ENCODE measurements around the gene NF1.

DNA sequence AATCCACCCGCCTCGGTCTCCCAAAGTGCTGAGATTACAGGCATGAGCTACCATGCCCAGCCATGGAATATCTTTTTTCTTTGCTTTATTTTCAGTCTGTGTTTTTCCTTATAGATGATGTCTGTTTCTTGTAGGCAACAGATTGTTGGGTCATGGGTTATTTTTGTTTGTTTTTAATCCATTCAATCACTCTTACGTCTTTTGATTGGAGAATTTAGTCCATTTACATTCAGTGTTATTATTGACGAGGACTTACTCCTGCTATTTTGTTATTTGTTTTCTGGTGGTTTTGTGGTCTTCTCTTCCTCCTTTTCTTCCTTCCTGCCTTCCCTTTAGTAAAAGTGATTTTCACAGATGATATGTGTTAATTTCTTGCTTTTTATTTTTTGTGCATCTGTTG, 146.3 kb downstream of the NF1 start:
- TF ChIP-seq POLR2A (IDR thresholded peaks at IDR 0.05; ENCODE audit: low read length) = no peak
- no peak for TF ChIP-seq POLR2AphosphoS2 (conservative IDR thresholded peaks at IDR 0.05; ENCODE audit: low read length)
- TF ChIP-seq, protein P1, sequence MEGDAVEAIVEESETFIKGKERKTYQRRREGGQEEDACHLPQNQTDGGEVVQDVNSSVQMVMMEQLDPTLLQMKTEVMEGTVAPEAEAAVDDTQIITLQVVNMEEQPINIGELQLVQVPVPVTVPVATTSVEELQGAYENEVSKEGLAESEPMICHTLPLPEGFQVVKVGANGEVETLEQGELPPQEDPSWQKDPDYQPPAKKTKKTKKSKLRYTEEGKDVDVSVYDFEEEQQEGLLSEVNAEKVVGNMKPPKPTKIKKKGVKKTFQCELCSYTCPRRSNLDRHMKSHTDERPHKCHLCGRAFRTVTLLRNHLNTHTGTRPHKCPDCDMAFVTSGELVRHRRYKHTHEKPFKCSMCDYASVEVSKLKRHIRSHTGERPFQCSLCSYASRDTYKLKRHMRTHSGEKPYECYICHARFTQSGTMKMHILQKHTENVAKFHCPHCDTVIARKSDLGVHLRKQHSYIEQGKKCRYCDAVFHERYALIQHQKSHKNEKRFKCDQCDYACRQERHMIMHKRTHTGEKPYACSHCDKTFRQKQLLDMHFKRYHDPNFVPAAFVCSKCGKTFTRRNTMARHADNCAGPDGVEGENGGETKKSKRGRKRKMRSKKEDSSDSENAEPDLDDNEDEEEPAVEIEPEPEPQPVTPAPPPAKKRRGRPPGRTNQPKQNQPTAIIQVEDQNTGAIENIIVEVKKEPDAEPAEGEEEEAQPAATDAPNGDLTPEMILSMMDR (IDR thresholded peaks at IDR 0.05) = no peak
- TF ChIP-seq PHF8 (IDR thresholded peaks at IDR 0.05; ENCODE audit: borderline replicate concordance, low read depth) = no peak
- no peak for TF ChIP-seq CBX2 (IDR thresholded peaks at IDR 0.05; ENCODE audit: borderline replicate concordance, low read depth)
